ENCODE measurements around the gene PRXL2B.

GRCh38 chr1:2539312-2539907 lies 47.2 kb upstream of the PRXL2B start:
- TF ChIP-seq CTCF (IDR thresholded peaks at IDR 0.05; ENCODE audit: low read length) (peak; percentile 24), EZH2 (optimal IDR thresholded peaks at IDR 0.05; ENCODE audit: low read depth, low read length) (no peak)

Measured in MM.1S (cell line).